IPS-20b (cell line): ENCODE measurements around the gene CDK14.

Source experiments
- H3K27ac ChIP-seq: one replicate; pipeline ENCODE4 v1.5.1; 2013; ENCODE audit warnings: low read length
- H3K27me3 ChIP-seq: 2 replicates; pipeline ENCODE4 v1.6.1; 2013; ENCODE audit warnings: mild to moderate bottlenecking, low read length, inconsistent platforms; ENCODE audit not compliant: insufficient read depth
- H3K36me3 ChIP-seq: 2 replicates; pipeline ENCODE4 v1.6.1; 2013; ENCODE audit warnings: low read depth, mild to moderate bottlenecking, inconsistent platforms, low read length, moderate library complexity; ENCODE audit not compliant: insufficient read depth
- H3K4me1 ChIP-seq: 2 replicates; pipeline ENCODE4 v1.6.1; 2013; ENCODE audit warnings: mild to moderate bottlenecking, control low read depth, inconsistent platforms, low read length, moderate library complexity; ENCODE audit not compliant: insufficient read depth
- H3K4me3 ChIP-seq: 2 replicates; pipeline ENCODE4 v1.5.1; 2013; ENCODE audit warnings: mild to moderate bottlenecking, low read length, inconsistent platforms
- H3K9ac ChIP-seq: 2 replicates; pipeline ENCODE4 v1.6.1; 2013; ENCODE audit warnings: low read depth, mild to moderate bottlenecking, inconsistent platforms, low read length, moderate library complexity
- H3K9me3 ChIP-seq: 2 replicates; pipeline ENCODE4 v1.6.1; 2013; ENCODE audit warnings: mild to moderate bottlenecking, low read depth, low read length, inconsistent platforms; ENCODE audit not compliant: insufficient read depth

Gene CDK14

GRCh38 chr7:90982228-90982627 is 386.1 kb downstream of the CDK14 start:
- H3K4me3 ChIP-seq = no peak overlapping the region
- H3K27ac ChIP-seq = no peak overlapping the region
- no peaks in the 10 kb centered on the region for H3K27me3 ChIP-seq
- peaks cover 19% of the 10 kb centered on the region; the same call in 1 of the 2 replicates for H3K9me3 ChIP-seq
- H3K9ac ChIP-seq = no peak overlapping the region
- H3K4me1 ChIP-seq = no peaks in the 10 kb centered on the region
- no peaks in the 10 kb centered on the region for H3K36me3 ChIP-seq

DNA sequence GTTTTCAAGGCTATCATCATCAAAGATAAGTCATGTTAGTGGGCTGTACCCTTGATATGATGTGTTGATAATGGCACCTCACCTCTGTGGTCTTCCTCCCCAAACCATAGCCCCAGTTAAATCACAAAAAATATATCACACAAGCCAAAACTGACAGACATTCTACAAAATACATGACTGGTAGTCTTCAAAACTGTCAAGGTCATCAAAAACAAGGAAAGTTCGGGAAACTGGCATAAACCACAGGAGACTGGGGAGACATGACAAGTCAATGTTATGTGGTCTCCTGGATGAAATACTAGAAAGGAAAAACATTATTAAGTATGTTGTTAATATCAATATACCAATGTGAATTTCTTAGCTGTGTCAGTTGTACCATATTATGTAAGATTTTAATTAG is 388.6 kb downstream of the CDK14 start:
- Histone ChIP-seq H3K9me3 (peaks cover 13% of the 10 kb centered on the region; the same call in 1 of the 2 replicates), H3K36me3 (no peaks in the 10 kb centered on the region), H3K27me3 (no peaks in the 10 kb centered on the region), H3K4me3 (no peak overlapping the region), H3K4me1 (no peaks in the 10 kb centered on the region), H3K27ac (no peak overlapping the region), H3K9ac (no peak overlapping the region)

DNA sequence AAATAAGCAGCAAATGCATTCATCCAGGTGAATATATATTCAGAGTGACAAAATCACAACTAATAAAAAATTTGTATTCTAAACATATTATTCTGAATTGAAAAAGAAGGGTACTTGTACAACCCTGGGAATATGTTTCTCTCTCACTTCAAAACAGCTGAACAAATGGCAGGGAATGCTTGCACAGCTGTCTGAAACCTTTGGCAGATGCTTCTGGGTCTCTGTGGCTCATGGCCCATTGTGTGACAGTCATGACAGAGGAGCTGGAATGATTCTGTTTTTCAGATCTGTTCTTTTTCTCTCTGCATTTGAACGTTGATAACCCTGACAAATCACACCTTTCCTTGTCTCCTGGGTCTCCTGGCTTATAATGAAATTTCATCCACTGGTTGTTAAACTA is 392.4 kb downstream of the CDK14 start:
- Histone ChIP-seq H3K9me3 (no peaks in the 10 kb centered on the region), H3K4me3 (no peak overlapping the region), H3K27ac (no peak overlapping the region), H3K27me3 (no peaks in the 10 kb centered on the region), H3K4me1 (no peaks in the 10 kb centered on the region), H3K36me3 (no peaks in the 10 kb centered on the region), H3K9ac (no peak overlapping the region)

GRCh38 chr7:90988996-90989765 is 393.1 kb downstream of the CDK14 start:
- no peak overlapping the region for H3K27ac ChIP-seq
- H3K4me3 ChIP-seq = no peak overlapping the region
- no peak overlapping the region for H3K9ac ChIP-seq
- H3K9me3 ChIP-seq = no peaks in the 10 kb centered on the region
- H3K27me3 ChIP-seq = no peaks in the 10 kb centered on the region
- no peaks in the 10 kb centered on the region for H3K4me1 ChIP-seq
- no peaks in the 10 kb centered on the region for H3K36me3 ChIP-seq

DNA sequence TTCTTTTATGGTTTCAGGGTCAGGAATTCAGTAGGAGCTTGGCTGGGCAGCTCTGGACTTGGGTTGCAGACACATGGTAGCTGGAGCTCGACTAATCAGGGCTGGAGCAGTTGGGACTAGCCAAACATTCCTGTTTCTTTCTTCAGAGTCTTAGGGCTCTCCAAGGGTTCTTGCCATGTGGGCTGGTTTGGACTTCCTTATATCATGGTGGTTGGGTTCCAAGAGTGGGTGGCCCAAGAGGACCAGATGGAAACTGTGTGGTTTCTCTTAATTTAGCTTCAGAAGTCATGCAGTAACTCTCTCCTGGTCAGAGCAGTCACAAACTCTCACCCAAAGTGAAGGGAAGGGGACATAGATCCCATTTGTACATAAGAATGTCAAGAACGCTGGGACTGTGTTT is 398.0 kb downstream of the CDK14 start:
- no peaks in the 10 kb centered on the region for H3K4me1 ChIP-seq
- no peak overlapping the region for H3K9ac ChIP-seq
- no peaks in the 10 kb centered on the region for H3K27me3 ChIP-seq
- no peaks in the 10 kb centered on the region for H3K36me3 ChIP-seq
- H3K9me3 ChIP-seq = no peaks in the 10 kb centered on the region
- no peak overlapping the region for H3K4me3 ChIP-seq
- H3K27ac ChIP-seq = no peak overlapping the region

- Histone ChIP-seq H3K9ac (no peak overlapping the region), H3K4me1 (no peaks in the 10 kb centered on the region), H3K27me3 (no peaks in the 10 kb centered on the region), H3K27ac (no peak overlapping the region), H3K4me3 (no peak overlapping the region), H3K36me3 (no peaks in the 10 kb centered on the region), H3K9me3 (no peaks in the 10 kb centered on the region)
These were observed 398.5 kb downstream of the CDK14 start for GRCh38 chr7:90994601-90995000.

GRCh38 chr7:90995996-90996395 is 399.9 kb downstream of the CDK14 start:
- Histone ChIP-seq H3K27me3 (no peaks in the 10 kb centered on the region), H3K4me1 (no peaks in the 10 kb centered on the region), H3K9me3 (no peaks in the 10 kb centered on the region), H3K27ac (no peak overlapping the region), H3K9ac (no peak overlapping the region), H3K4me3 (no peak overlapping the region), H3K36me3 (no peaks in the 10 kb centered on the region)

DNA sequence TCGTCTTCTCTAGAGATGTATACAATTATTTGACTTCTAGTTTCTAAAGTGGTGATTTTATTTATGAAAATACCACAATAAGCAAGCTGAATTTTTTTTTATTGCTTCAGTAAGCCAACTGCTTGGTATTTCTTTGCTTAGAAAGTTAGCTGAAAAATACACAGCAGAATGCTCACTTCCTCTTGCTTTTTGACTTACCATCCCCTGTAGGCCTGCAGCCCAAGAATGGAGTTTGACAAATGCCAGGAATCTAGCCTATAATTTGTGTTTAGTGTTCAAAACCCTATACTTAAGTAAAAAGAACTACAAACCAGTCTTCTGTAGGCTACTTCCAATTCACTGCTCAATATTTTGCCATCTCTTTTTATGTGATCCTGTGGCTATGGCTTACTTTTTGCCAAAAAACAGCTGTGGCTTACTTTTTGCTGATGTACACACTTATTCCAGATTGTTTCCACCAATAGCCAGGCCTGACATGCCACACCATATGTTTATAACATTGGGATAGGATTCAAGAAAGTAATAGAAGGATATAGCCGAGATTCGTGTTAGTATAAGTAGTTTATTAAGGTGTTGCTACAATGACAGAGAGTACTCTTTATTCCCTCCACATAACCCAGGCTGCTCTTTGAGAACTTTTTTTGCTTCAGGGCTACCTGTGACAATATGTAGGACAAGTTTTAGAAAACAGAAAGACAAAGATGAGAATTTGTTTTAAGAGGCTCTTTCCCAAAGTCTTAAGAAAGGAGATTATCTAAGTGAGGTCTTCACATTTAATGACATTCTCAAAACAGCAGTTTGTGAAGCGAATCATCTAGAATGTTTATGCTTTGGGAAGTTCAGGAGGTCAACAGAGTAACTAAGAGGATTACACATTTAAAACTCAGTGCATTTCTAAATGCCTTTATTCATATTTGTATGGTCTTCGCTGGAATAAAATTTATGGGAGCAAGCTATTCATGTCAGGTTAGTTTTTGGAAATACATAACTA is 404.2 kb downstream of the CDK14 start:
- Histone ChIP-seq H3K4me3 (no peak overlapping the region), H3K4me1 (no peaks in the 10 kb centered on the region), H3K36me3 (no peaks in the 10 kb centered on the region), H3K27ac (no peak overlapping the region), H3K9me3 (no peaks in the 10 kb centered on the region), H3K27me3 (no peaks in the 10 kb centered on the region), H3K9ac (no peak overlapping the region)

GRCh38 chr7:91005024-91005423 is 408.9 kb downstream of the CDK14 start:
- H3K9me3 ChIP-seq = no peaks in the 10 kb centered on the region
- no peaks in the 10 kb centered on the region for H3K4me1 ChIP-seq
- H3K36me3 ChIP-seq = no peaks in the 10 kb centered on the region
- H3K4me3 ChIP-seq = no peak overlapping the region
- no peak overlapping the region for H3K27ac ChIP-seq
- no peak overlapping the region for H3K9ac ChIP-seq
- H3K27me3 ChIP-seq = no peaks in the 10 kb centered on the region

DNA sequence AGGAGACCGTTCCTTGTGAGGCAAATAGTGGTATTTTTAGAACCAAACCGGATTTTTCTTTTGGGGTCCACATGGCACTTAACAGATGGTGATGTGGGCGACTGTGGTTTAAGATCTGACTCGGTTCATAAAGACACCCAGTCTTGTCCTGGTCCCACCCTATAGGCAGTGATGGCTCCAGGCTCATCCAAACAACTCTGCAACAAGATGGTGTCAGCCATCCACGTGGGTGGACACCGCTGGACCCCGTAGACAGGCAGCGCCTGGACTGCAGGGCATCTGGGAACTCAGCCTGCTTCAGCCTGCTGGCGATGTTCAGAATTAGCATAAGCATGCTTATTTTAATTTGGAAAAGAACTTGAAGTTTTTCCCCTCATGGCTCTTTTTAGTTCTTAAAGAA is 409.7 kb downstream of the CDK14 start:
- Histone ChIP-seq H3K36me3 (no peaks in the 10 kb centered on the region), H3K4me3 (no peak overlapping the region), H3K4me1 (no peaks in the 10 kb centered on the region), H3K9me3 (no peaks in the 10 kb centered on the region), H3K27ac (no peak overlapping the region), H3K27me3 (no peaks in the 10 kb centered on the region), H3K9ac (no peak overlapping the region)

DNA sequence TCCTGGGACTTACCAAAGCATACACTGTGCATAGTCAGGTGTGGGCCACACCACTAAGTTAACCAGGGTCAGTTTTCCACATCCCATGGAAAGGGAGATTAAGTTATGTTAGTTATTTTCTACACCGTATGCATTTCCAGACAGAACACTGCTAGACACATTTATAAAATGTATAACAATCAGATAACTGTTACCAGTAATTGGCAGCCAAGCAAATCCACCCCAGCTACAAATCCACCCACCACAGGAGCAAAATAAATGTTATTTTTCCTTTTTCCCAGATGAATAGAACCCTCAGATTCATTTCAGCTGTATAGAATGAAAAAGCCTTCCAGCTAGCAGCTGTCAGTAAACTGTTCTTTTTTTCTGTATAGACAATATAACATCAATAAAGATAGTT is 411.2 kb downstream of the CDK14 start:
- H3K4me3 ChIP-seq = no peak overlapping the region
- no peaks in the 10 kb centered on the region for H3K27me3 ChIP-seq
- no peaks in the 10 kb centered on the region for H3K4me1 ChIP-seq
- H3K36me3 ChIP-seq = no peaks in the 10 kb centered on the region
- no peaks in the 10 kb centered on the region for H3K9me3 ChIP-seq
- H3K9ac ChIP-seq = no peak overlapping the region
- no peak overlapping the region for H3K27ac ChIP-seq

GRCh38 chr7:91013078-91013477 is 417.0 kb downstream of the CDK14 start:
- H3K36me3 ChIP-seq = no peaks in the 10 kb centered on the region
- H3K4me1 ChIP-seq = 0 out of 2 replicates have a peak, but pooled peaks cover 3% of the 10 kb centered on the region
- no peak overlapping the region for H3K4me3 ChIP-seq
- H3K27ac ChIP-seq = no peak overlapping the region
- no peaks in the 10 kb centered on the region for H3K9me3 ChIP-seq
- H3K9ac ChIP-seq = no peak overlapping the region
- no peaks in the 10 kb centered on the region for H3K27me3 ChIP-seq
